ENCODE measurements around the gene KLHDC7A. TPM values are rescaled to one million over a fixed set of nuclear protein-coding genes. Genes with fewer than 3 reads are reported as not detected.

The KLHDC7A gene
- total and polyA plus RNA-seq, 10 of the 15 experiments (the other 5 are each of a cell fraction or from before 2014, with no cell fraction given): not detected

DNA sequence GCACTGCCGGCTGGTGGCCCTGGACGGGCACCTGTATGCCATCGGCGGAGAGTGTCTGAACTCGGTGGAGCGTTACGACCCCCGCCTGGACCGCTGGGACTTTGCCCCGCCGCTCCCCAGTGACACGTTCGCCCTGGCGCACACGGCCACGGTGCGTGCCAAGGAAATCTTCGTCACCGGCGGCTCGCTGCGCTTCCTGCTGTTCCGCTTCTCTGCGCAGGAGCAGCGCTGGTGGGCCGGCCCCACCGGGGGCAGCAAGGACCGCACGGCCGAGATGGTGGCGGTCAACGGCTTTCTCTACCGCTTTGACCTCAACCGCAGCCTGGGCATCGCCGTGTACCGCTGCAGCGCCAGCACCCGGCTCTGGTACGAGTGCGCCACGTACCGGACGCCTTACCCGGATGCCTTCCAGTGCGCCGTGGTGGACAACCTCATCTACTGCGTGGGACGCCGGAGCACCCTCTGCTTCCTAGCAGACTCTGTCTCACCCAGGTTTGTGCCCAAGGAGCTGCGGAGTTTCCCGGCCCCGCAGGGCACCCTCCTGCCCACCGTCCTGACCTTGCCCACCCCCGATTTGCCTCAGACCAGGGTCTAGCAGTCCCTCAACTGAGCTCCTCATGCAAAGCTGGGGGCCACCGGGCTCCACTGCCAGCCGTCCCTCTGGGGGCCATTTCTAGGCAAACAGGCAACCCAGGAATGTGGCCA, 2.1 kb downstream of the KLHDC7A start:
- in situ Hi-C loops (cut with MboI) (no loop called here), intact Hi-C loops (cut with micrococcal nuclease; ENCODE audit: unreplicated experiment) (no loop called here)
- Histone ChIP-seq H4K20me1 (ENCODE audit: control insufficient read depth, insufficient read depth) (no peaks in the 10 kb centered on the region), H3K4me2 (ENCODE audit: control insufficient read depth, insufficient read depth) (no peak overlapping the region), H3K9ac (ENCODE audit: control insufficient read depth, insufficient read depth, low read length) (no peak overlapping the region), H3K27ac (ENCODE audit: control insufficient read depth, insufficient read depth) (no peak overlapping the region), H3K4me1 (ENCODE audit: control insufficient read depth, insufficient read depth, low read length) (no peaks in the 10 kb centered on the region; the same call in 1 of the 2 replicates), H3K36me3 (ENCODE audit: control insufficient read depth in 2 of 2, insufficient read depth in 2 of 2, low read length in 1 of 2) (no peaks in the 10 kb centered on the region), H3K4me3 (no peak overlapping the region), H3K79me2 (ENCODE audit: control insufficient read depth, insufficient read depth, low read length) (no peaks in the 10 kb centered on the region), H3K9me3 (replicated peaks; ENCODE audit: control insufficient read depth, insufficient read depth, low read length) (no peaks in the 10 kb centered on the region), H3K27me3 (replicated peaks in 1 of 2; ENCODE audit: control insufficient read depth in 2 of 2, insufficient read depth in 2 of 2, low read length in 1 of 2) (no peaks in the 10 kb centered on the region; a peak in 1 of 4 replicates), H2AFZ (ENCODE audit: control insufficient read depth, low read depth, low read length) (no peak overlapping the region)
- FAIRE-seq (no peak), ATAC-seq (no peak), DNase-seq (ENCODE audit: low read depth, low spot score) (no peak)
- TF ChIP-seq CHD1 (IDR thresholded peaks at IDR 0.05; ENCODE audit: low read depth, low read length) (no peak), CBFB (IDR thresholded peaks at IDR 0.05; ENCODE audit: low read depth) (no peak), RAD51 (IDR thresholded peaks at IDR 0.05) (no peak), STAT3 (IDR thresholded peaks at IDR 0.05; ENCODE audit: low read depth, low read length) (no peak)
- TF ChIP-seq, protein P1, sequence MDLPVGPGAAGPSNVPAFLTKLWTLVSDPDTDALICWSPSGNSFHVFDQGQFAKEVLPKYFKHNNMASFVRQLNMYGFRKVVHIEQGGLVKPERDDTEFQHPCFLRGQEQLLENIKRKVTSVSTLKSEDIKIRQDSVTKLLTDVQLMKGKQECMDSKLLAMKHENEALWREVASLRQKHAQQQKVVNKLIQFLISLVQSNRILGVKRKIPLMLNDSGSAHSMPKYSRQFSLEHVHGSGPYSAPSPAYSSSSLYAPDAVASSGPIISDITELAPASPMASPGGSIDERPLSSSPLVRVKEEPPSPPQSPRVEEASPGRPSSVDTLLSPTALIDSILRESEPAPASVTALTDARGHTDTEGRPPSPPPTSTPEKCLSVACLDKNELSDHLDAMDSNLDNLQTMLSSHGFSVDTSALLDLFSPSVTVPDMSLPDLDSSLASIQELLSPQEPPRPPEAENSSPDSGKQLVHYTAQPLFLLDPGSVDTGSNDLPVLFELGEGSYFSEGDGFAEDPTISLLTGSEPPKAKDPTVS (IDR thresholded peaks at IDR 0.05; ENCODE audit: low read depth, low read length): no peak
- WGBS (ENCODE audit: insufficient coverage, insufficient replicate concordance, low lambda C conversion rate, missing lambda C conversion rate): 86% methylated on average over 46 of the region's 57 CpGs
- ChIA-PET CTCF (no interaction called here), POLR2A (no interaction called here), SMC1A (ENCODE audit: uncharacterized antibody, unreplicated experiment) (interaction anchor here (0.6 kb wide), 1 partner anchor 17 kb away, joined by 3 read pairs; no protein-coding TSS in a partner anchor), RAD21 (ENCODE audit: unreplicated experiment) (no interaction called here)
- no TSS peak for BruUV-seq (replicated peaks)

DNA sequence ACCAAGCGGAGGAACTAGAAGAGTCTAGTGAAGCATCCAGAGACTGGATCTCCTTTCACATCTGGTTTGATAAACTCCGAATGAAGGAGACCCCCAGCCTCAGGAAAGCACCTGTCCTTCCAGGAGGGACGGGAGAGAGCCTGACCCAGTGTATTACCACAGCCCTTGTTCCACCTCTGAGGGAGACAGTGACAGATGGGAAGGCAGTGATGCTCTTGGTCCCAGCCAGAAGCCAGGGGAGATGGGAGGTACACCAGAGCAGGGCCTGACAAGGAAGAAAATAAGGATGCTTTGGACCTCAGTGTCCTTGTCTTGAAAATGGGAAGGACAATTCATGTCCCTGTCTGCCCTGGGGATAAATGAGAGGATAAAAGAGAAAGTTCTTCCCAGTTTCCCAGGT, 3.5 kb downstream of the KLHDC7A start:
- ChIA-PET SMC1A (ENCODE audit: uncharacterized antibody, unreplicated experiment) (no interaction called here), RAD21 (ENCODE audit: unreplicated experiment) (no interaction called here), CTCF (no interaction called here), POLR2A (no interaction called here)
- no peak for FAIRE-seq
- no peak for ATAC-seq
- WGBS (ENCODE audit: insufficient coverage, insufficient replicate concordance, low lambda C conversion rate, missing lambda C conversion rate): 31% methylated on average over 3 of the region's 3 CpGs
- Histone ChIP-seq H3K36me3 (ENCODE audit: control insufficient read depth in 2 of 2, insufficient read depth in 2 of 2, low read length in 1 of 2) (no peaks in the 10 kb centered on the region), H2AFZ (ENCODE audit: control insufficient read depth, low read depth, low read length) (no peak overlapping the region), H3K79me2 (ENCODE audit: control insufficient read depth, insufficient read depth, low read length) (no peaks in the 10 kb centered on the region), H4K20me1 (ENCODE audit: control insufficient read depth, insufficient read depth) (no peaks in the 10 kb centered on the region), H3K4me3 (no peak overlapping the region), H3K4me2 (ENCODE audit: control insufficient read depth, insufficient read depth) (no peak overlapping the region), H3K9me3 (replicated peaks; ENCODE audit: control insufficient read depth, insufficient read depth, low read length) (no peaks in the 10 kb centered on the region; the same call in 2 of the 3 replicates), H3K9ac (ENCODE audit: control insufficient read depth, insufficient read depth, low read length) (no peak overlapping the region), H3K27me3 (replicated peaks in 1 of 2; ENCODE audit: control insufficient read depth in 2 of 2, insufficient read depth in 2 of 2, low read length in 1 of 2) (no peaks in the 10 kb centered on the region; a peak in 1 of 4 replicates), H3K27ac (ENCODE audit: control insufficient read depth, insufficient read depth) (no peak overlapping the region), H3K4me1 (ENCODE audit: control insufficient read depth, insufficient read depth, low read length) (no peaks in the 10 kb centered on the region; the same call in 1 of the 2 replicates)
- intact Hi-C loops (cut with micrococcal nuclease; ENCODE audit: unreplicated experiment) (no loop called here), in situ Hi-C loops (cut with MboI) (no loop called here)
- DNase-seq (ENCODE audit: low read depth, low spot score): no peak
- no TSS peak for BruUV-seq (replicated peaks)
- TF ChIP-seq ZBTB11 (CRISPR knock-in tag; IDR thresholded peaks at IDR 0.05) (no peak), E2F8 (IDR thresholded peaks at IDR 0.05; ENCODE audit: low read depth, partially characterized antibody) (no peak)
- TF ChIP-seq, protein P2, sequence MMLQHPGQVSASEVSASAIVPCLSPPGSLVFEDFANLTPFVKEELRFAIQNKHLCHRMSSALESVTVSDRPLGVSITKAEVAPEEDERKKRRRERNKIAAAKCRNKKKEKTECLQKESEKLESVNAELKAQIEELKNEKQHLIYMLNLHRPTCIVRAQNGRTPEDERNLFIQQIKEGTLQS (IDR thresholded peaks at IDR 0.05; ENCODE audit: borderline replicate concordance, extremely low read depth, low read depth, low read length): no peak

All from GM12878 (cell line).